Ovary (tissue), 9 donors: ENCODE measurements around the gene CELF2. TPM values are rescaled to one million over a fixed set of nuclear protein-coding genes. Genes with fewer than 3 reads are reported as not detected.

Source experiments
- DNase-seq, 5 donors: peaks; one replicate each; pipeline ENCODE4 v3.0.0-alpha.2; 2019 to 2020
- H3K27ac ChIP-seq, 2 donors: fragments of 200-600 bp; one replicate each; pipeline versions ENCODE4 v1.5.1 to v1.8.0; 2019 to 2022
- H3K27me3 ChIP-seq: fragments of 200-600 bp; one replicate; pipeline ENCODE4 v1.8.0; 2022
- H3K36me3 ChIP-seq: fragments of 200-600 bp; sonication (generic); one replicate; pipeline ENCODE4 v1.5.1; 2019
- H3K4me1 ChIP-seq: one replicate; pipeline ENCODE4 v1.8.1; 2013; ENCODE audit warnings: mild to moderate bottlenecking, moderate library complexity; ENCODE audit not compliant: insufficient read depth
- H3K4me3 ChIP-seq: fragments of 200-600 bp; sonication (generic); one replicate; pipeline ENCODE4 v1.5.1; 2017
- H3K9me3 ChIP-seq, 2 donors: fragments of 200-600 bp in 1 of 2; sonication (generic) in 1 of 2; one replicate each; pipeline versions ENCODE4 v1.5.1 to v1.8.1; 2013 to 2019; ENCODE audit warnings: mild to moderate bottlenecking in 1 of 2, moderate library complexity in 1 of 2
- CTCF ChIP-seq, 3 donors: fragments of 450-650 bp in 2 of 3; fragments of 200-600 bp in 1 of 3; IDR thresholded peaks; one replicate each; pipeline versions ENCODE4 v1.5.1 to v1.8.0; 2016 to 2022; ENCODE audit warnings: antibody characterized with exemption in 3 of 3, mild to moderate bottlenecking in 1 of 3
- EP300 ChIP-seq: sonication (generic); formaldehyde crosslinking; IDR thresholded peaks from one replicate; pipeline ENCODE4 v1.6.1; 2017; ENCODE audit warnings: antibody characterized with exemption
- POLR2A ChIP-seq: fragments of 450-650 bp; IDR thresholded peaks from one replicate; pipeline ENCODE4 v1.6.1; 2017; ENCODE audit warnings: antibody characterized with exemption, mild to moderate bottlenecking, moderate library complexity
- WGBS, 3 donors: extraction: QIAGEN DNeasy Blood & Tissue Kit in 1 of 3; methylation state at CpG; one replicate each; pipeline versions ENCODE4 v1.1.5 to v1.1.7; 2013 to 2017; 5-methylcytosine and 5-hydroxymethylcytosine counted together
- intact Hi-C, 4 donors: fragments of 100-400 bp; cut with DNase I; formaldehyde crosslinking; loops; one replicate each; pipeline versions ENCODE4 v1.11.0 to v1.15.1; 2022 to 2023
- polyA plus RNA-seq, 2 donors: library from polyadenylated mRNA; stranded (reverse); fragments of 200-250 nt in 1 of 2; fragments of 350-450 nt in 1 of 2; fragmentation: Illumina TruSeq in 1 of 2; extraction: RNeasy Lipid Tissue Mini Kit (QIAGEN cat#74804) in 1 of 2; gene quantifications; one replicate each; pipeline ENCODE4 v1.2.3, GENCODE V29; 2013 to 2014
- total RNA-seq, 7 donors: library from RNA; depleted of rRNA in 2 of 7; stranded (reverse); fragments of >200 nt in 2 of 7; fragmentation: NEBNext Ultra II Directional in 3 of 7; extraction: Animal tissue kit (Norgen Biotek cat#: 25700) in 3 of 7; gene quantifications; one replicate each; pipeline versions ENCODE4 v1.1.0 to v1.2.4, GENCODE V29; 2016 to 2023
- donor health status: DM: no; HTN: no; CAD: no; lungs with moderate emphysema.
- donor health status: DM: no; HTN: no; CAD: no.
- donor health status: Bipolar disorder and iron deficiency.
- donor health status: DM: yes; HTN: yes; CAD: no.
- donor health status: DM: no; HTN: no; CAD: no.
- donor health status: DM: yes; HTN: yes; CAD: no.

The CELF2 gene
- total and polyA plus RNA-seq, 9 donors, result 38.8 to 107 (median 69.0) TPM

- Histone ChIP-seq H3K9me3 (no peaks in the 10 kb centered on the region), H3K27me3 (no peaks in the 10 kb centered on the region), H3K4me1 (peaks cover 5% of the 10 kb centered on the region), H3K36me3 (no peaks in the 10 kb centered on the region), H3K27ac (no peak overlapping the region), H3K4me3 (no peak overlapping the region)
- no peak for DNase-seq
- WGBS, 3 donors, result 91 to 97% (median 94%) methylated on average over 7 of the region's 7 CpGs
- TF ChIP-seq POLR2A (no peak), EP300 (no peak), CTCF (IDR thresholded peaks at IDR 0.05) (no peak)
- intact Hi-C loops, result no loop called here
Observed at GRCh38 chr10:11195623-11196022, 178.0 kb downstream of the CELF2 start.

- Histone ChIP-seq H3K27me3 (no peaks in the 10 kb centered on the region), H3K4me3 (no peak overlapping the region), H3K27ac (no peak overlapping the region), H3K4me1 (peaks cover 5% of the 10 kb centered on the region), H3K36me3 (no peaks in the 10 kb centered on the region), H3K9me3 (no peaks in the 10 kb centered on the region)
- intact Hi-C loops, result no loop called here
- DNase-seq, result no peak
- WGBS, 3 donors, result 69 to 74% (median 73%) methylated on average over 7 of the region's 7 CpGs
- TF ChIP-seq CTCF (IDR thresholded peaks at IDR 0.05) (no peak), EP300 (no peak), POLR2A (no peak)
Observed at GRCh38 chr10:11197266-11197712, 179.6 kb downstream of the CELF2 start.

GRCh38 chr10:11197878-11198277, 180.2 kb downstream of the CELF2 start:
- H3K36me3 ChIP-seq, result no peaks in the 10 kb centered on the region
- H3K4me3 ChIP-seq, result no peak overlapping the region
- H3K27me3 ChIP-seq, result no peaks in the 10 kb centered on the region
- TF ChIP-seq CTCF (IDR thresholded peaks at IDR 0.05) (no peak), EP300 (no peak), POLR2A (no peak)
- WGBS, 3 donors, result 35 to 47% (median 44%) methylated on average over 3 of the region's 3 CpGs
- intact Hi-C loops, result no loop called here
- no peak overlapping the region for H3K27ac ChIP-seq
- no peaks in the 10 kb centered on the region for H3K9me3 ChIP-seq
- peaks cover 5% of the 10 kb centered on the region for H3K4me1 ChIP-seq
- no peak for DNase-seq

- TF ChIP-seq EP300 (no peak), CTCF (IDR thresholded peaks at IDR 0.05) (no peak), POLR2A (no peak)
- no peak for DNase-seq
- peaks cover 5% of the 10 kb centered on the region for H3K4me1 ChIP-seq
- H3K27me3 ChIP-seq, result no peaks in the 10 kb centered on the region
- intact Hi-C loops, result no loop called here
- 77 to 96% (median 84%) methylated on average over 5 of the region's 5 CpGs for WGBS, 3 donors
- no peak overlapping the region for H3K27ac ChIP-seq
- H3K4me3 ChIP-seq, result no peak overlapping the region
- H3K9me3 ChIP-seq, result no peaks in the 10 kb centered on the region
- no peaks in the 10 kb centered on the region for H3K36me3 ChIP-seq
Observed at GRCh38 chr10:11201911-11202310, 184.2 kb downstream of the CELF2 start.
